A549 (cell line): ENCODE results near the gene FBXO15.

Source experiments
- MAFK ChIP-seq: fragments of 450-650 bp; IDR thresholded peaks from 2 replicates; pipeline ENCODE4 v1.6.1; 2014; ENCODE audit not compliant: partially characterized antibody
- POLR2A ChIP-seq: IDR thresholded peaks from 2 replicates; pipeline ENCODE4 v1.6.1; 2012; ENCODE audit warnings: mild to moderate bottlenecking, low read length
- RFX5 ChIP-seq: fragments of 450-650 bp; IDR thresholded peaks from 2 replicates; pipeline ENCODE4 v1.7.1; 2014; ENCODE audit warnings: antibody characterized with exemption, mild to moderate bottlenecking, moderate library complexity
- TF ChIP-seq, protein P1 (sequence below): fragments of >200 bp; sonication (Bioruptor Twin); formaldehyde crosslinking; IDR thresholded peaks from 3 replicates; pipeline ENCODE4 v1.5.1; 2016

DNA sequence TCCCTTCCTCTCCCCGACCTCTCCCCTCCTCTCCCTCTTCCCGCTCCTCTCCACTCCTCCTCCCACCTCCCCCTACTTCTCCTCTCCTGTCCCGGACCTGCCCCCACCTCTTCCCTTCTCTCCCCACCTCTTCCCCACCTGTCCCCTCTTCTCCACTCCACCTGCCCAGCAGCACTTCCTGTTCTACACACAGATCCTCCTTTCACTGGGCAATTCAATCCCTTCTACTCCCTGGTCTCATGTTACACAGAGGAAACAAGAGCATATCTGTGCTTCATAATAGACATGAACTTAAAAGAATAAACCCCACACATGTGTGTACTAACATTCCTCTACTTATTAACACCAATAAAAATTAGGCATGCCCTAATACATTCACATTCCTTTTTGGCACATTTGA, 35.5 kb upstream of the FBXO15 start:
- TF ChIP-seq MAFK (no peak), POLR2A (no peak), RFX5 (no peak)
- TF ChIP-seq, protein P1, sequence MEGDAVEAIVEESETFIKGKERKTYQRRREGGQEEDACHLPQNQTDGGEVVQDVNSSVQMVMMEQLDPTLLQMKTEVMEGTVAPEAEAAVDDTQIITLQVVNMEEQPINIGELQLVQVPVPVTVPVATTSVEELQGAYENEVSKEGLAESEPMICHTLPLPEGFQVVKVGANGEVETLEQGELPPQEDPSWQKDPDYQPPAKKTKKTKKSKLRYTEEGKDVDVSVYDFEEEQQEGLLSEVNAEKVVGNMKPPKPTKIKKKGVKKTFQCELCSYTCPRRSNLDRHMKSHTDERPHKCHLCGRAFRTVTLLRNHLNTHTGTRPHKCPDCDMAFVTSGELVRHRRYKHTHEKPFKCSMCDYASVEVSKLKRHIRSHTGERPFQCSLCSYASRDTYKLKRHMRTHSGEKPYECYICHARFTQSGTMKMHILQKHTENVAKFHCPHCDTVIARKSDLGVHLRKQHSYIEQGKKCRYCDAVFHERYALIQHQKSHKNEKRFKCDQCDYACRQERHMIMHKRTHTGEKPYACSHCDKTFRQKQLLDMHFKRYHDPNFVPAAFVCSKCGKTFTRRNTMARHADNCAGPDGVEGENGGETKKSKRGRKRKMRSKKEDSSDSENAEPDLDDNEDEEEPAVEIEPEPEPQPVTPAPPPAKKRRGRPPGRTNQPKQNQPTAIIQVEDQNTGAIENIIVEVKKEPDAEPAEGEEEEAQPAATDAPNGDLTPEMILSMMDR = no peak
